ENCODE data around the gene CHRNA7.

The CHRNA7 gene

GRCh38 chr15:32029862-32030781, at the start of gene CHRNA7:
Gene CHRNA7, plus strand, starts transcription at chr15:32030515. Its CDS starts 80 bp downstream, at chr15:32030595.
- peak in 1 of 6 experiments; percentile 1 for DNase-seq

DNA sequence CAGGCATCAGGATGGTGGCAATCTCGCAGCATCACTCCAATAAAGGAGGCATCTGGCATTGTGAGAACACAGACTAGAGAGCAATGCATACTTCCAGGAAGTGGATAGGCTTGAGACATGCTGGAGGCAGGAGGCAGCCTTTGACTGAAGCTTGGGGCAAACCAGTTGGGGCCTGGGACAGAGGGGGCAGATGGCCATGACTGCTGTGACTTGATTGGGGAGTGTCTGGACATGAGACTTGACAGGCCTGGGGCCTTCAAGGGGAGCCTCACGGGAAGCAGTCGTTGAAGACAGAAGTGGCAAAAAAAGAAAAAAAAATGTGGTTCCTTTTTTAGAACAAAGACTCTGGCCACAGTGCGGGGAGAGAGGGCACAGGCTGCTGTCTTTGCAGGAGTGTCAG, 44.7 kb upstream of the CHRNA7 start:
- no peak for DNase-seq

GRCh38 chr15:31993062-31993461, 37.3 kb upstream of the CHRNA7 start:
- DNase-seq: no peak

GRCh38 chr15:31997711-31998110, 32.6 kb upstream of the CHRNA7 start:
- DNase-seq: no peak

- no peak for DNase-seq
These were observed 26.8 kb upstream of the CHRNA7 start for GRCh38 chr15:32003558-32003957.

DNA sequence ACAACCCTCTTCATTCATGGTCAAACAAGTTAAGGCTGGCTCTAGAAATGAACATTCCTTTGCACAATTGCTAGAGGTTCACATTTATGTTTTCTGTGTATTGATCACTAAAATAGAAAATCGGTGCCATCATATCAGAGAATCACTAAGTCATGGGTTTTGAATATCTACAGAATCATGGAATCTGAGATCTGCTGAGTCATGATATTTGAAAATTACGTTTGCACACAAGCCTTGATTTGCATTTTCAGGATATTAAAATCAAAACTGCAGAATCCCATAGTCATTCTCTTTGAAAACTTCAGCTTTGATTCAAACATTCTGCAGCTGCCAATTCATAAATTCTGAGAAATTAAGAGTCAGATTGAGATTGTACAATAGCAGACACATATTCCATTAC, 26.1 kb upstream of the CHRNA7 start:
- no peak for DNase-seq

DNA sequence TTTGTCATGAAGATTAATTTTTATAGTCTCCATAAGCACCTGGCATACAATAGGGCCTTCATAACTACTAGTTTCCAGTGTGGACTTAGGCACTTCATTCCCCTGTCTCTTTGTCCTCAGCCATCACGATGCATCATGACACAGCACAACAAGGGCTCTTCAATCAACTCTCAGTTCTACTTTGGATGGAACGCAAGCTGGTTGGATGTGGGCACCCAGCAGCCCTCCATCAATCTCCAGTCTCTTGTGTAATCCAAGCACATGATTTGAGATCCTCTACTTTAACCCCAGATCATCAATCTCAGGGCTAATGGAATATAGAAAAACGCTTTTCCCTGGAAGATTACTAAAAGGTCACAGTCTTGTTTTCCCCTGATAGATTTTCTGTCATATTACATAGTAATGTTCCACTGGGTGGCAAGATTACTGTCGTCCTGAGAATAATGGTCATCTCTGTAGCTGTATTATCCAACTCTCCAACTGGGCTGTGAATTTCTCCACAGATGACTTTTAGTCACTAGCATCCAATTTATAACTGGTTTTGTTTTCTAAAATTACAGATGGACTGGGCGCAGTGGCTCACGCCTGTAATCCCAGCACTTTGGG, 22.9 kb upstream of the CHRNA7 start:
- DNase-seq: no peak

GRCh38 chr15:32014953-32015352, 15.4 kb upstream of the CHRNA7 start:
- DNase-seq: no peak

- DNase-seq: no peak
These were observed 10.2 kb upstream of the CHRNA7 start for GRCh38 chr15:32020156-32020555.

- DNase-seq: no peak
These were observed 1.4 kb upstream of the CHRNA7 start for GRCh38 chr15:32028921-32029320.

DNA sequence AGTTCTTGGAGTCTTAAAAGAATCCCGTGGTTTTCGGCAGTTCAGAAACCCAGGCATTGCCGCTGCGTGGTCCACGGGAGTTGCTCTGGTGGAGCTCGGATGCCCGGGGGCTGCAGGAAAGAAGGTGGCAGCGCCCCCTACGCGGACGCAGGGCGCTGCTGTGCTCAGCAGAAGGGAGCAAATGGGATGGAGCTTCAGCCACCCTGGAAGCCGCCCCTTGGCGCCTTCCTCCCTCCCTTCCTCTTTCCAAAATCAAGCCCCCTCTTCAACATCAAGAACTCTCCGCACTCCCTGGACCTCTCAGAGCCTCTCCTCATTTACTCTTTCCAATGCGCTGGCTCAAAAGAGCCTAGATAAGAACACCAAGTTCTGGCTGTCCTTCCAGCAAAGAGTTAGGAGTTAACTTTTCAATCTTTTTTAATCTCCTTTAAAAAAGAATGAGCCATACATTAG, 880 bp upstream of the CHRNA7 start:
- no peak for DNase-seq

DNA sequence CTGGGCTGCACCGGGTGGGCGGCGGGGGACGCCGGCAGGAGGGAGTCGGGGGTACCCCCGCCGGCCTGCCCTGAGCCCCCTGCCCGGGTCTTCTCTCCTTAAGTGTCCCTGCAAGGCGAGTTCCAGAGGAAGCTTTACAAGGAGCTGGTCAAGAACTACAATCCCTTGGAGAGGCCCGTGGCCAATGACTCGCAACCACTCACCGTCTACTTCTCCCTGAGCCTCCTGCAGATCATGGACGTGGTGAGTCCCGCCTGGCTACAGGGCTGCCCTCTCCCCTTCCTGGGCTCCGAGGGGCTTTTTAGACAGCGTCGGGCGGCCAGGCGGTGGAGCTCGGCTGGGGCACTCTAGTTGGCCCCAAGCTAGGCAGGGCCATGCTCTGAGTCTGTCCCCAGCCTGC, 480 bp downstream of the CHRNA7 start:
- no peak for DNase-seq

DNA sequence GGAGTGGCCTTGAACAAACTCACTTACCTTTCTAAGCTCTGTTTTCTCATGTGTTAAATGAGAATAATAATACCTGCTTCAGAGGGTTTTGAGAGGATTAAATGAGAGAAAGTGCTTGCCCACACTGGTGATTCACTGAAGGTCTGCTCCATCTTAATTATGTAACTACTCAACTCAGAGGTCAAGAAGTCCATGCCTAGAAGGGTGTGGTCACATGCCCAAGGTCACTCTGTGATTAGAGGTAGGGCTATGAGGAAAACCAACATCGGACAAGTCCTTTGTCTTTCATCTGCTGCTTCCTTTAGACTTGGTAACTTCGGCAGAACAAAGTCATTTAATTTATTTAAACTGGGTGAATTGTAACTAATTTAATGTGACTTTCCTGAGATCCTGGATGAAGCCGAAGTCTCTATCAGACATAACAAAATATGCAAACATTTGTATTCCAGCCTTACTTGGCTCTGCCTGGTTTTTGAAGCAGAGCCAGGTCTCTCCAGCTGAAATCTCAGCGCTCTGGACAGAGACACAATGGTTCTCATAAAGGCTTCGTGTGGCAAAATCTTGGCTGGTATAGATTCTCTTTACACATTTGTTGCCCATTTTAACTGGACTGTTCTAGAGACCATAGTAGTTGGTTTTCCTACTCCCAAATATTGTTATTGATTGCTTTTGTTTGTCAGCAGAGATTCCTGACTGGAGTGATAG, 3.0 kb downstream of the CHRNA7 start:
- DNase-seq: no peak

DNA sequence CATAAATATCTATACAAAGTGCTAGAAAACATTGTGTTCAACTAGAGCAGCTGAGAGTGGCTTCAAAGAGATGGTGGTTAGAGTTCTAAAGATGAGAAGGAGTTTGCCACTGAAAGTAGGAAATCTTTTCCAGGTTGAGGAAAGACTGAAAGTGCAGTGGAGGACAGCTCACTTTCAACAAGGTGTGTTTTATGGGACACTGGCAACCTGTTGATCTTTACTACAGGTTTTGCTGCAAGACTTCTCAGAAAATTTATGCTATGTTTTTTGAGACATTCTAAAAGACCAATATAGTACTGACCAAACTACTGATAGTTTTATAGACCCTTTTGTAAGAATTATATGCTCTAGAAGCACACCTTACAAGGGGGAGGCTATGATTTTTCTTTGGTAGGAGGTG, 3.8 kb downstream of the CHRNA7 start:
- no peak for DNase-seq

- DNase-seq: no peak
These were observed 5.0 kb downstream of the CHRNA7 start for GRCh38 chr15:32035285-32035684.

DNA sequence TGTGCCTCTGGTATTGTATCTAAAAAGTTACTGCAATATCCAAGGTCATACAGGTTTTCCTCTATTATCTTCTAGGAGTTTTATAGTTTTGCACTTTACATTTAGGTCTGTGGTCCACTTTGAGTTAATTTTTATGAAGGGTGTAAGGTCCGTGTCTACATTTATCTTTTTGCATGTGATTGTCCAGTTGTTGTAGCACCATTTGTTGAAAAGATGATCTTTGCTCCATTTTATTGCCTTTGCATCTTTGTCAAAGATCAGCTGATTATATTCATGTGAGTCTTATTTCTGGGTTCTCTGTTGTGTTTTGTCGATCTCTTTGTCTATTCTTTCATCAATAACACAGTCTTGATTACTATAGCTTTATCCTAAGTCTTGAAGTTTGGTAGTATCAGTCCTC, 6.7 kb downstream of the CHRNA7 start:
- no peak for DNase-seq

DNA sequence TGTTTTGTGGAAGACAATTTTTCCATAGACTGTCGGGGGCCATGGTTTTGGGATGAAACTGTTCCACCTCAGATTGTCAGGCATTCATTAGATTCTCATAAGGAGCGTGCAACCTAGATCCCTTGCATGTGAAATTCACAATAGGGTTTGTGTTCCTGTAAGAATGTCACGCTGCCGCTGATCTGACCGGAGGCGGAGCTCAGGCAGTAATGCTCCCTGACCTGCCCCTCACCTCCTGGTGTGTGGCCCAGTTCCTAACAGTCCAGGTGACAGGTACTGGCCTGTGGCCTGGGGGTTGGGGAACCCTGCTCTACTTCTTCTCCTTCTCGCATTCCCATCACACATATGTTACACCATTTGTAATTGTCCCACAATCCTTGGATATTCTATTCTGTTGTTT, 11.0 kb downstream of the CHRNA7 start:
- no peak for DNase-seq

- no peak for DNase-seq
These were observed 12.1 kb downstream of the CHRNA7 start for GRCh38 chr15:32042269-32042972.

GRCh38 chr15:32053719-32054118, 23.4 kb downstream of the CHRNA7 start:
- DNase-seq: no peak

GRCh38 chr15:32057876-32058425, 27.6 kb downstream of the CHRNA7 start:
- DNase-seq: no peak

- DNase-seq: no peak
These were observed 30.4 kb downstream of the CHRNA7 start for GRCh38 chr15:32060706-32061105.

GRCh38 chr15:32067115-32067514, 36.8 kb downstream of the CHRNA7 start:
- no peak for DNase-seq
